Caki2 (cell line): Measurements from ENCODE around the gene TNNI3K. TPM values are rescaled to one million over a fixed set of nuclear protein-coding genes. Genes with fewer than 3 reads are reported as not detected.

Source experiments
- DNase-seq: peaks from one replicate; pipeline ENCODE4 v3.0.0-alpha.2; 2015; ENCODE audit warnings: low read depth
- in situ Hi-C: cut with HindIII; loops from 2 replicates; pipeline ENCODE4 v1.10.0; 2016; ENCODE audit warnings: low sequenced_read_pairs, low pct_unique_long_range_greater_than_20kb, mixed read lengths
- total RNA-seq: library from RNA; depleted of rRNA; stranded (reverse); fragments of >200 nt; shearing (Covaris generic); gene quantifications from 2 replicates; pipeline ENCODE4 v1.2.3, GENCODE V29; 2014; ENCODE audit warnings: low replicate concordance; rRNA removed

Gene TNNI3K
- total RNA-seq, 1 experiment from 2014 or later = not detected

GRCh38 chr1:74579425-74579824 is 344.2 kb downstream of the TNNI3K start:
- in situ Hi-C loops = no loop called here

DNA sequence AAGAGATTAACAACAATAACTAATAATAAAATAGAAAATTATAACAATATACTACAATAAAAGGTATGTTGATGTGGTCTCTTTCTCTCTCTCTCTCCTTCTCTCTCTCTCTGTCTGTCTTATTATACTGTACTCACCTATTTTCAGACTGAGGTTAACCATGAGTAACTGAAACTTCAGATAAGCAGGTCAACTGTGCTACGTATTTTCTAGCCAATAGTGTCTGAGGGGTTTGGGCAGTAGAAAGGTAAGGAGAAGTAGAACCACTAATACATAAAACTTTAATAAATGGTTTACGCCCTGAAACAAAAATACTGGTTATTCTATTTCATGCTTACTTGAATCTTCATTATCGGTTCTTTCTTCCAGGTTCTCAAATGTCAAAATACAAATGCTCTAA is 348.2 kb downstream of the TNNI3K start:
- in situ Hi-C loops = no loop called here
- DNase-seq = no peak

More at GRCh38 chr1:74579425-74579824, 344.2 kb downstream of the TNNI3K start:
- no peak for DNase-seq

DNA sequence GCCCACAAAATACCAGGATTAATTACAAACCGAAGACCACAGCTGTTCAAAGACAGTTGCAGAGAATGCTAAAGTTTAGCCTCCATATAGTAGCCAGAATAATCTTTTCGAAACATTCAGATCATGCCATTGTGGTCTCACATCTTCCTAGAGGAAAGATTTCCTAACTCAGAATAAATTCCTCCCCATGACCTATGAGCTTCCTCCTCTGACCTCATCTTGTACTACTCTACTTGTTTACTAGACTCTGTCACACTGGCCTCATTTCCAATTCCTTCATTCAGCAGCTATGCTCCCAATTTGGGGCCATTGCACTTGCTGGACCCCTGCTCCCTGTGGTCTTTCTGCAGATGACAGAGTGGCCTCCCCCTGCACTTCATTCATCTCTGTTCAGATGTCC is 349.0 kb downstream of the TNNI3K start:
- in situ Hi-C loops = no loop called here
- DNase-seq = no peak

DNA sequence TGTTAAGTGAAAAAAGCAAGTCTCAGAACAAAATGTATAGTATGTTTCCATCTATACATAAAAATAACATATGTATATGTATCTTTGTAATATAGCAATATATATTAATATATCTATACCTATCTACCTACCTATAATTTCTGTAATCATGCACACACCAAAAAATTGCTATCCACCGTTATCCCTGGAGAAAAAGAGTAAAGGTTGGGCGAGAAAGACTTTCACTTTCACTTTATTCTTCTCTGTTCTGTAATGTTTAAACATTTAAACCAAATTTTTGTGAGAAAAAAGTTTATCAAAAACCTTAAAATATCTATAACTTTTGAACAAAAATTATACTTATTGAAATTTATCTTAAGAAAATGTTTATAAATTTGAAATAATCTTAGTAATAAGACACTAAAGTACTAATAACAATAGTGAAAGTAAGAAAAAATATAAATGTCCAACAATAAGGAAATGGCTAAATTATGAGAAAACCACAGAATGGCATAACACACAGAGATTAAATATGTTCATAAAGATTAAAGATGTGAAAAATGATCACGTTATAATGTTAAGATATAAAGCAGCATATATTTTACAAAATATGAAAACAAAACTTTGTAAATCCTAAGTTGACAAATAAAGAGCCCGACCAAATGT is 351.2 kb downstream of the TNNI3K start:
- DNase-seq = no peak
- in situ Hi-C loops = no loop called here

GRCh38 chr1:74587888-74588287 is 352.7 kb downstream of the TNNI3K start:
- in situ Hi-C loops = no loop called here
- DNase-seq = no peak

- in situ Hi-C loops = no loop called here
- no peak for DNase-seq
These were observed 355.1 kb downstream of the TNNI3K start for GRCh38 chr1:74590288-74590687.

- in situ Hi-C loops = no loop called here
- no peak for DNase-seq
These were observed 356.8 kb downstream of the TNNI3K start for GRCh38 chr1:74591949-74592348.

- in situ Hi-C loops = no loop called here
- no peak for DNase-seq
These were observed 357.6 kb downstream of the TNNI3K start for GRCh38 chr1:74592580-74593355.

Other genes with a start within 250 kb of the TNNI3K start
- gene LRRIQ3, start 37.2 kb upstream of the TNNI3K start, total RNA-seq = 0.32 and 0.68 TPM in 2 replicates
- 6.3 and 14.2 TPM in 2 replicates for gene FPGT, start 37.1 kb upstream of the TNNI3K start, total RNA-seq